D341Med (cell line): ENCODE measurements around the gene SLC39A2.
"Not testable (repeated sequence)": the region's sequence is repeated elsewhere in the genome, so short reads cannot be mapped to it uniquely, and the experiment has no call there.

Experiments
- DNase-seq: peaks from one replicate; pipeline ENCODE4 v3.0.0; 2012; ENCODE audit warnings: low spot score

The SLC39A2 gene

DNA sequence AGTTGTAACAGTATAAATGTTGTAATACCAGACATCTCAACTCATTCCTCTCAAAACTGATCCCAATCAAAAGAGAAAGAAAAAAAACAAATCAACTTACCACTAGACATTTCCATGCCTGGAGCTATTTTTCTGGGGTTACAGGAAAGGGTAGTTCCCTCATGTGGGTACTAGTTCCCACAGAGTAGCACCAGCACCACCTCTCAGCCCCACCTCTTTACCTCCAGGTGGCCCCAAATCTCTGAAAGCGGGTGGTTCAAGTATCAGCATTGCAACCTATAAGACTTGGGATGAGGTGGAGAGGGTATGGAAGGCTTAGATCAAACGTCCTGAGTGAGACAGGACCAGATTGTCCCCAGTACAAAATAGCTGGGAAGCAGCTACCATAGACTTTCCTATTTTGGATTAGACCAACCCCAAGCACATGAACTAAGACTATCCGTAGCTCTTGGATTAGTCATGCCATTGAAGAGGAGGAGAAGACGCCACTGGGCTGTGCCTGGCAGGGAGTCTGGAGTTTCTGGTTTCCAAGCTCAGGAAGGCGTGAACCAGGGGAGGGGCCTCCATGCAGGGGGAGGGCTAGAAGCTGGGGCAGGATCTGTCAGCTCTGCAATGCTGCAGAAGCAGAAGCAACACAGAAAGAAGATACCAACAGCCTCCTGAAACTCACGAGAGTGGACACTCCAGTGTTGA is at the start of gene SLC39A2:
SLC39A2 (plus strand) TSS at position 620 of the 693 bp plus-strand sequence. CDS start 154 bp downstream, outside the sequence.
- no peak for DNase-seq

- DNase-seq = not testable (repeated sequence)
These were observed 44.2 kb upstream of the SLC39A2 start, which contains the start of gene RNASE2 for GRCh38 chr14:20954736-20955537. TSS of gene RNASE2 (plus strand) at chr14:20955487. CDS start at chr14:20955772, 285 bp downstream.

DNA sequence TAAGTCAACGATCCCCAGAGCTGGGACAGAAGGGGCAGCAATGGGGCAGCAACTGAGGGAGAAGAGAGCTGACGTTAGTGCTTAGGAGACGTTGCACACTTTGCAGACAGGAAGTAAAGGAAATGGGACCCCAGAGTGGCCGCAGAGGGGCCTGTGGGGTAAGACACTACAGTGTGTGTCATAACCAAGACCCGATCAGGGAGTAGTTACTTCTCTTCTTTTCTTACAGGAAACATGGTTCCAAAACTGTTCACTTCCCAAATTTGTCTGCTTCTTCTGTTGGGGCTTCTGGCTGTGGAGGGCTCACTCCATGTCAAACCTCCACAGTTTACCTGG is 43.6 kb upstream of the SLC39A2 start:
- DNase-seq = not testable (repeated sequence)

DNA sequence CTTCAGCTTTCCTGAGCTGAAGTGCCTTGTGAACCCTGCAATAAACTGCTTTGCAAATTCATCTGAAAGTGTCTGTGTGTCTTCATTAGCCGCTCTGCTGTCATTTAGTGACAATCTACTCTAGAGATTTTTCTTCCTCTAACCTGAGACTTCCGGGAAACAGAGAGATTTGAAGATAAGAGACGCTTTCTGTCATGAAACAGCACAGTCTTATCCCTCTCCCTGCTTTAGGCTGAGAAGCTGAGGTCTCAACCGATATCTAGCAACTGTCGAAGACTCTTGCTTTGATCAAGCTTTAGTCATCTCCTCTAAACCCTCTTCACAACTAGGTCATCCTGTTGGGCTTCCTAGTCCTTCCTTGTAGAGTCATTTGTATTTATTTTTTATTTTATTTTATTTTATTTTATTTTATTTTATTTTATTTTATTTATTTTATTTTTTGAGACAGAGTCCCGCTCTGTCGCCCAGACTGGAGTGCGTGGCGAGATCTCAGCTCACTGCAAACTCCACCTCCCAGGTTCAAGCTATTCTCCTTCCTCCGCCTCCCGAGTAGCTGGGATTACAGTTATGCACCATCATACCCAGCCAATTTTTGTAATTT is 42.6 kb upstream of the SLC39A2 start:
- DNase-seq = no peak

DNA sequence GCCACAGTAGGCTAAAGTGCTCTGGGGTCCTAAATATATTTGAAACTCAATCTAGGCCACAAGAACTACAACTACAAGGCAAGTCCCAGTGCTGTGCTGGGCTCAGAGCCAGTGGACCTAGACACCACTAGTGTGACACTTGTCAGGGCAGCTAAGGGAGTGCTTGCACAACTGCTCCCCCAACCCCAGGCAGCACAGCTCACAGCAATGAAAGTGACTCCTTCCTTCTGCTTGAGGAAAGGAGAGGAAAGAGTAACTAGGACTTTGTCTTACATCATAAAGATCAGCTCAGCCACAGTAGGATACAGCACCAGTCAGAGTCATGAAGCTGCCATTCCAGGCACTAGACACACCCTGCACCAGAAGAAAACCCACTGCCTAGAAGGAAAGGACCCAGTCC is 40.1 kb upstream of the SLC39A2 start:
- not testable (repeated sequence) for DNase-seq

GRCh38 chr14:20969336-20969735 is 29.8 kb upstream of the SLC39A2 start:
- no peak for DNase-seq

DNA sequence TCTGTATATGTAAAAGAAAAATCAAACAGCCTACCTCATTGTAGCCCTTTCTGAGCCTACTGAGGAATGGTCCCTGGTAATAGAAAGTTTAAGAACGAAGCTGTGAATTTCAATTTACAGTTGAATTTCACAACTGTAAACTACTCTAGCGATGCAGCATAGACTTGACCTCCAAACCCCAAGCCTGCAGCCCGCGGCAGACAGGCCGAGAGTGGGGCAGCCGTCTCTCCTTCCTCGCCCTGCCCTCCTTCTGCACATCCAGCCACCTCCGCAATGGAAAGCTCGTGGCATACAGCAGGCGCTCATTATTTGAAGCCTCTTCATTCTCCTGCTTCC is 28.5 kb upstream of the SLC39A2 start:
- DNase-seq = no peak

GRCh38 chr14:20970983-20971704 is 27.9 kb upstream of the SLC39A2 start:
- DNase-seq = peak; percentile 93

DNA sequence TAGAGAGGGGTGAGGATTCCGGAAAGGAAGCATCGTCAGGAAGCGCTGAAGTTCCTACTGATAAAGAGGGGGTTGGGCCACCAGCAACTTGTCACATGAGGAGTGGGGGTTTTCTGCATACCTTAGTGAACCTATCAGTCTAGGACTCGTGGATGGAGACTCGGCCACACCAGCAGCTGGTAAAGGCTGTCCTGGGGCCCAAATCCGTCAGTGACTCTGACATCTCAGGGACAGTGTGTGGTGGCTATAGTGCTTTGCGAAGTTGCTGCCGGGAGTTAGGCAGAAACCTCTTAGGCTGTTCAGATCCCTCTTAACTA is 27.4 kb upstream of the SLC39A2 start:
- no peak for DNase-seq

- no peak for DNase-seq
These were observed 25.6 kb upstream of the SLC39A2 start for GRCh38 chr14:20973501-20973900.

- no peak for DNase-seq
These were observed 22.8 kb upstream of the SLC39A2 start for GRCh38 chr14:20976291-20976690.

DNA sequence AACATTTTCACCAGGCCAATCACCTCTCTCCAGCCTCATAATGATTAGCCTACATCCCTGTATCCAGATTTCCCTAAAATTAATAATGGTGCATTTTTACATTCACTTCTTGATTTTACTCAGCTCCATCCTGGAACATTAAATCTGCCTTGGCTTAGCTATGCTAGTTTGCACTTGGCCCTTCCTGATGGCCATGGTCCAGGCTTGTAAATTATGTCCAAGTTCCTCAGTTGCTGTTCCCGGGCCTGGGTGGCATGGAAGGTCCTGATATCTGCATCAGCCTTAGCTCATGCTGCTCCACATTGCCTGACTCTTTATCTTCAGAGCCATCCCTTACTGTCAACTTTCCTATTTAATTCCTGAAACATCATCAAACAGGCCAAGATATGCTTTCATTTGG is 20.4 kb upstream of the SLC39A2 start:
- DNase-seq = no peak

- no peak for DNase-seq
These were observed 18.2 kb upstream of the SLC39A2 start for GRCh38 chr14:20980906-20981305.

DNA sequence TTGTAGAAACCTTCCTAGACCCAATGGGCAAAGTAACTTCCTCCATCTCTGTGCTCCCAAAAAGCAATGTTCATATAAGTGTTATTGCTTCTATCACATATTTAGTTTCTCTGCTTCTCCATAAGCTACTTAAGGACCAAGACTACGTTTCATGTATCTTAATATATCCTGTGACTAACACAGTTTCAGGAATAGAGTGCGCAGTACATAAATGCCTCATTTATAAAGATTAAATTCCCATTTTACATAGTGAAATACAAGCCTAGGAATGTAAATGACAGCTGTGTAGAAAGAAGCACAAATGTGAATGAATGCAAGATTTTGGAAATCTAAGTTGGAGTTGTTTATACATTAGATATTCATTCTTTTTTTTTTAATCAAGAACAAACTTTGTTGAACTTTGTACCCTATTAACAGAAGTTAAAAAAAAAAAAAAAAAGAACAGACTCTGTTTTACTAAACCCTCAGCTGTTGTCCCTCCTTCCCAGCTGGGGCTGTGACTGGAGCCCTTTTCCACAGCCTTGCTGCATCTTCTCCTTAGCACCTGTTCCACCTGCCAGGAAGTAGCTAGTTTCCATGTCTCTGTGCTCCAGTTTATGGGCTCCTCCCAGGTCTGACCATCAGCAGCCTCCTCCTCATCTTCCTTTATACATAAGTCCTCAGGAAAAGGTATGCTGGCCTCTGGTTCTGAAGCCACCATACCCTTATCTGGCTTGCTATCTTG is 16.3 kb upstream of the SLC39A2 start:
- DNase-seq = no peak

DNA sequence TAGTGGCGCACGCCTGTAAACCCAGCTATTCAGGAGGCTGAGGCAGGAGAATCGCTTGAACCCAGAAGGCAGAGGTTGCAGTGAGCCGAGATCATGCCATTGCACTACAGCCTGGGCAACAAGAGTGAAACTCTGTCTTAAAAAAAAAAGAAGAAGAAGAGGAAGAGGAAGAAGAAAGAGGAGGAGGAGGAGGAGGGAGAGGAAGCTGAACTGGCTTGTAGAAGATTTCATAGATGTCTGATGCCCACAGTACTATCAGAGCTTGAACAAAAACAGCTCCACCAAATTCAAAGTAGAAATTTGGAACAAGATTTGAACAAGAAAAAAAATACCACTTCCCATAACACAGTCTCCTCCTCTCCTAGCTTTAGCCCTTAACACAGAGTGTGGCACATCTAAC is 13.4 kb upstream of the SLC39A2 start:
- DNase-seq = not testable (repeated sequence)

GRCh38 chr14:20986811-20987210 is 12.3 kb upstream of the SLC39A2 start:
- no peak for DNase-seq

DNA sequence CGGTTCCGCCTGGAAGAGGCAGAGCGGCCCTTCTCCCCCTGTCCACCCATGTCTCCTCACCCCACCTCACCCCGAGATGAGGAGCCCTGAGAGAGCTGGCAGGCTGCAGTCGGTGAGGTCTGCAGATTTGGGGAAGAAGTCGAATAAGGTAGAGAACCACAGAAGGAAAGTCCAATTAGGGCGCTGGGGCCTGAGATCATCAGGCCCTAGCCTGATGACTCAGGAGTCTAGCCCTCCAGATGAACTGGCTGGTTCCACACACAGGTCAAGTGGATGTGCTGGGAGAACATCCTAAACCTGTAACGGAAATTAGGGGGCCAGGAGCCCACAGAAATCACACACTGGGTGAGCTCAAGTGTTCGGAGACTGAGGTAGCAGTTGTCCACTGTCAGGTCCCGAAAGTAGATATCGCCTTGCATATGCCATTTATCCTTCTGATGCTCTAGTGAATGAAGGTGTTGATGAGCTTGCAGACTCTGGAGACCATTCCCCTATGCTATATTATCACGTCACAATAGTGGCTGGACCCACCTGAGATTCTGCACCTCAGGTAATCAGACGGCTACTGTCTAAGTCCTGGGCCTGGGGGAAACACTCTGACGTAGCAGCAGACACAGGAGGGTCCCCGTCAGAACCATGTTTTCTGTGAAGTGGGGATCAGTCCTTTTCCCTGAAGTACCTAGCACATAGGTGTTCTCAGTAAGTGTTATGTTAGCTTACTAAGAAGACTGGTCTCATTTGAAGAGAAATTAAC is 10.2 kb upstream of the SLC39A2 start:
- DNase-seq = no peak

DNA sequence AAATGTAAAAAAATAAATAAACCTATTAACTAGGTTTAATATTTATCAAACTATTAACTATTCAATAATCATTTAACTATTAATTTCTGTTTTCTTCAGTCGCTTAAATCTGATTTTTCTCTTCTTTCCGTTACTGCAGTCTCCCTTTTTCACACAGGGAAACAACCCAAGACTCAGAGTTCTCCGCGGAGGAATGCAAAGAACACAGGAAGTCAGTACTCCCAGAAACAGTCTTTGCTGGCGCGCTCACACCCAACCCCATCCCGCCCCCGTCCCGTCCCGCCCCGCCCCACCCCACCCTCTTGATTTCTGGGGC is 9.7 kb upstream of the SLC39A2 start:
- no peak for DNase-seq

DNA sequence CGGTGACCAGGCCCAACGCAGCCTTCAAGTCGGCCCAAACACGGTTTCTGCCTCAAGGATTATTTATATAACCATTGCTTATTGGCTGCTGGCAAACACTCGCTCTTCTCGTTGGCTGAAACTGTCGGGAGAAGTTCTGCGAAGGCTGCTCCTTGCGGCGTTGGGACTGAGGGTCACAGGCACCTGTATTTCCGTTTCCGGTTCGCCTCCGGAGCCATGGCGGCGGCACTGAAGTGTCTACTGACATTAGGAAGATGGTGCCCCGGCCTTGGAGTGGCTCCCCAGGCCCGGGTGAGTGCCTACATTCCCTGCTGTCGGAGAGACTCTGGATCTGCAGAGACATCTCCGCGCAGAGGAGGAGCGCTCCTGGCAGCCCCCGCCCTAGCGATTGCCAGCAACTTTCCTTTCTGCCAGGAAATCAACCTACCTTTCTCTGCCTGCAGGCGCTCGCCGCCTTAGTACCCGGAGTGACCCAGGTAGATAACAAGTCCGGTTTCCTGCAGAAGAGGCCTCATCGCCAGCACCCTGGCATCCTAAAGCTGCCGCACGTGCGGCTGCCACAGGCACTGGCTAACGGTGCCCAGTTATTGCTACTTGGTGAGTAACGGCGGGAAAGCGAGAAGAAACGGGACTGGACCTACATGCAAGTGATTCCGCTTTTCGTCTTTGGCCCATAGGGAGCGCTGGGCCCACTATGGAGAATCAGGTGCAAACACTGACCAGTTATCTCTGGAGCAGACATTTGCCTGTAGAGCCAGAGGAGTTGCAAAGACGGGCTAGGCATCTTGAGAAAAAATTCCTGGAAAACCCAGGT is 9.1 kb upstream of the SLC39A2 start, which contains the start of gene METTL17:
METTL17 (plus strand) TSS at position 194 of the 814 bp plus-strand sequence; CDS start at position 217, 23 bp downstream.
- peak; percentile 91 for DNase-seq

GRCh38 chr14:20996521-20996920 is 2.6 kb upstream of the SLC39A2 start:
- no peak for DNase-seq
